OCI-LY7 (cell line): ENCODE measurements around the gene NEO1.

ENCODE experiments used
- EZH2phosphoT487 ChIP-seq: fragments of 200-600 bp; sonication (generic); IDR thresholded peaks from 2 replicates; pipeline ENCODE4 v1.6.1; 2018; ENCODE audit warnings: low read depth, borderline replicate concordance, mild to moderate bottlenecking, mixed run types, antibody characterized with exemption, low read length, moderate library complexity, mixed read lengths
- TF ChIP-seq, protein P1 (sequence below): fragments of 200-600 bp; sonication (generic); conservative IDR thresholded peaks from 2 replicates; pipeline ENCODE4 v1.5.1; 2014; ENCODE audit warnings: mild to moderate bottlenecking, antibody characterized with exemption, low read length, moderate library complexity, mixed read lengths

DNA sequence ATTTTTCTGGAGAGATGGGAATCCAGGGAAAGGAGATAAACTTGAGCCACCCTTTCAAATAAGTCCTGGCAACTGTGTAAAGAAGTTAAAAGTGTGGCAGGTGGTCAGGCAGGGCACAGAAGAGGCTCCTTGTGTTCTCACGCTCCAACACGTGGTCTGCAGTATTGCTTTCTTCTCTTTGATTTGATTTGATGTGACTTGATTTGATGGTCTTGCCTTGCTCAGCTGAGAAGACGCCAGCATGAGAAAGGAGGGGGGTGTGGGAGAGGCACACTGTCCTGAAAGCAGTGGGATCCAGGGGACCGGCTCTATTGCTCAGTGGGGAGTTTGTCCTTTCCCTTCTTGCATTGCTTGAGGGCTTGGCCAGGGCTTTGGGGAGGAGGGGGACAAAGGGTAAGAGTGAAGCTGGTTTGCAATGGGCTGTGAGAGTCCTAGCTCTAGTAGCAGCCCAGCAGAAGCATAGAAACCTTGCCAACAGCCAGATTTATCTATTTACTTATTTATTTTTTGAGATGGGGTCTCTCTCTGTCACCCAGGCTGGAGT lies 25.7 kb upstream of the NEO1 start:
- TF ChIP-seq, protein P1, sequence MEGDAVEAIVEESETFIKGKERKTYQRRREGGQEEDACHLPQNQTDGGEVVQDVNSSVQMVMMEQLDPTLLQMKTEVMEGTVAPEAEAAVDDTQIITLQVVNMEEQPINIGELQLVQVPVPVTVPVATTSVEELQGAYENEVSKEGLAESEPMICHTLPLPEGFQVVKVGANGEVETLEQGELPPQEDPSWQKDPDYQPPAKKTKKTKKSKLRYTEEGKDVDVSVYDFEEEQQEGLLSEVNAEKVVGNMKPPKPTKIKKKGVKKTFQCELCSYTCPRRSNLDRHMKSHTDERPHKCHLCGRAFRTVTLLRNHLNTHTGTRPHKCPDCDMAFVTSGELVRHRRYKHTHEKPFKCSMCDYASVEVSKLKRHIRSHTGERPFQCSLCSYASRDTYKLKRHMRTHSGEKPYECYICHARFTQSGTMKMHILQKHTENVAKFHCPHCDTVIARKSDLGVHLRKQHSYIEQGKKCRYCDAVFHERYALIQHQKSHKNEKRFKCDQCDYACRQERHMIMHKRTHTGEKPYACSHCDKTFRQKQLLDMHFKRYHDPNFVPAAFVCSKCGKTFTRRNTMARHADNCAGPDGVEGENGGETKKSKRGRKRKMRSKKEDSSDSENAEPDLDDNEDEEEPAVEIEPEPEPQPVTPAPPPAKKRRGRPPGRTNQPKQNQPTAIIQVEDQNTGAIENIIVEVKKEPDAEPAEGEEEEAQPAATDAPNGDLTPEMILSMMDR, result no peak
- no peak for TF ChIP-seq EZH2phosphoT487
